RWPE2 (cell line): ENCODE measurements around the gene LITAF.

ENCODE experiments used
- ATAC-seq: fragments of 200-7000 bp; cut with Tn5 transposase; 3 replicates; pipeline ENCODE4 v1.9.1; 2021; ENCODE audit warnings: low read depth
- DNase-seq: peaks from one replicate; pipeline ENCODE4 v3.0.0-alpha.2; 2020; ENCODE audit warnings: low spot score
- H3K27ac ChIP-seq: fragments of 450-650 bp; 2 replicates; pipeline ENCODE4 v1.5.1; 2017; ENCODE audit warnings: mild to moderate bottlenecking; ENCODE audit not compliant: poor library complexity, severe bottlenecking
- H3K27me3 ChIP-seq: fragments of 250-450 bp; sonication (Bioruptor Pico); 2 replicates; pipeline ENCODE4 v1.5.1; 2021; ENCODE audit warnings: mild to moderate bottlenecking, moderate library complexity; ENCODE audit not compliant: insufficient read depth, poor library complexity, severe bottlenecking
- H3K36me3 ChIP-seq: fragments of 250-450 bp; sonication (Bioruptor Pico); 2 replicates; pipeline ENCODE4 v1.5.1; 2020; ENCODE audit warnings: low read depth, mild to moderate bottlenecking, moderate library complexity
- H3K4me1 ChIP-seq: fragments of 250-450 bp; sonication (Bioruptor Pico); 2 replicates; pipeline ENCODE4 v1.5.1; 2021; ENCODE audit warnings: mild to moderate bottlenecking, moderate library complexity; ENCODE audit not compliant: insufficient read depth, poor library complexity, severe bottlenecking
- H3K4me3 ChIP-seq: fragments of 250-450 bp; sonication (Bioruptor Pico); 2 replicates; pipeline ENCODE4 v1.5.1; 2021; ENCODE audit warnings: mild to moderate bottlenecking, moderate library complexity; ENCODE audit not compliant: severe bottlenecking
- H3K9me3 ChIP-seq: fragments of 250-450 bp; sonication (Bioruptor Pico); 2 replicates; pipeline ENCODE4 v1.5.1; 2021; ENCODE audit warnings: mild to moderate bottlenecking, moderate library complexity; ENCODE audit not compliant: severe bottlenecking
- TF ChIP-seq, protein P1 (sequence below): fragments of 450-650 bp; IDR thresholded peaks from one replicate; pipeline ENCODE4 v1.5.1; 2017; ENCODE audit warnings: mild to moderate bottlenecking, moderate library complexity; ENCODE audit not compliant: poor library complexity, severe bottlenecking

The LITAF gene

DNA sequence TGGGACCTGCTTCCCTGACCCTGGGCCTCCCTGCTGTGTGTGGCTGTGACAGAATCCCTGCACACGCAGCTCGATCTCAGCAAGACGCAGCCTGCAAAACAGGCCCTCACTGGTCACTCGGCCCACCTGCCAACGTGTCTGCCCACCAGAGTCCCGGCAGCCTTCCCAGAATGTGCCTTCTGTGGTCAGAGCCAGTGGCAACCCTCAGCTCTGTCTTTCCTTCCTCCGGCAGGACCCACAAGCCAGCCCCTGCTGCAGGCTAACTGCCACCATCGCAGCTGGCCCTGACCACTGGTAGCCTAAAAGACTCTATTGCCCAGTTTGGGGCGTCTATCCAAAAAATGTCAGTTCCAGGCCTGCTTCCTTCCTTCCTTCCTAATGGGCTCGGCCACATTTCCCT is 83.2 kb downstream of the LITAF start:
- DNase-seq (no peak), ATAC-seq (no peak)
- Histone ChIP-seq H3K9me3 (no peaks in the 10 kb centered on the region), H3K27ac (no peak overlapping the region), H3K4me1 (peaks cover 9% of the 10 kb centered on the region), H3K4me3 (no peak overlapping the region), H3K36me3 (no peaks in the 10 kb centered on the region), H3K27me3 (no peaks in the 10 kb centered on the region)
- TF ChIP-seq, protein P1, sequence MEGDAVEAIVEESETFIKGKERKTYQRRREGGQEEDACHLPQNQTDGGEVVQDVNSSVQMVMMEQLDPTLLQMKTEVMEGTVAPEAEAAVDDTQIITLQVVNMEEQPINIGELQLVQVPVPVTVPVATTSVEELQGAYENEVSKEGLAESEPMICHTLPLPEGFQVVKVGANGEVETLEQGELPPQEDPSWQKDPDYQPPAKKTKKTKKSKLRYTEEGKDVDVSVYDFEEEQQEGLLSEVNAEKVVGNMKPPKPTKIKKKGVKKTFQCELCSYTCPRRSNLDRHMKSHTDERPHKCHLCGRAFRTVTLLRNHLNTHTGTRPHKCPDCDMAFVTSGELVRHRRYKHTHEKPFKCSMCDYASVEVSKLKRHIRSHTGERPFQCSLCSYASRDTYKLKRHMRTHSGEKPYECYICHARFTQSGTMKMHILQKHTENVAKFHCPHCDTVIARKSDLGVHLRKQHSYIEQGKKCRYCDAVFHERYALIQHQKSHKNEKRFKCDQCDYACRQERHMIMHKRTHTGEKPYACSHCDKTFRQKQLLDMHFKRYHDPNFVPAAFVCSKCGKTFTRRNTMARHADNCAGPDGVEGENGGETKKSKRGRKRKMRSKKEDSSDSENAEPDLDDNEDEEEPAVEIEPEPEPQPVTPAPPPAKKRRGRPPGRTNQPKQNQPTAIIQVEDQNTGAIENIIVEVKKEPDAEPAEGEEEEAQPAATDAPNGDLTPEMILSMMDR, result no peak

- H3K4me1 ChIP-seq, result peaks cover 20% of the 10 kb centered on the region
- no peaks in the 10 kb centered on the region for H3K27me3 ChIP-seq
- DNase-seq (no peak), ATAC-seq (no peak)
- H3K9me3 ChIP-seq, result no peaks in the 10 kb centered on the region
- H3K36me3 ChIP-seq, result no peaks in the 10 kb centered on the region
- H3K27ac ChIP-seq, result no peak overlapping the region
- TF ChIP-seq, protein P1, result no peak
- H3K4me3 ChIP-seq, result no peak overlapping the region
Measured at GRCh38 chr16:11502239-11502638, 84.5 kb downstream of the LITAF start.

DNA sequence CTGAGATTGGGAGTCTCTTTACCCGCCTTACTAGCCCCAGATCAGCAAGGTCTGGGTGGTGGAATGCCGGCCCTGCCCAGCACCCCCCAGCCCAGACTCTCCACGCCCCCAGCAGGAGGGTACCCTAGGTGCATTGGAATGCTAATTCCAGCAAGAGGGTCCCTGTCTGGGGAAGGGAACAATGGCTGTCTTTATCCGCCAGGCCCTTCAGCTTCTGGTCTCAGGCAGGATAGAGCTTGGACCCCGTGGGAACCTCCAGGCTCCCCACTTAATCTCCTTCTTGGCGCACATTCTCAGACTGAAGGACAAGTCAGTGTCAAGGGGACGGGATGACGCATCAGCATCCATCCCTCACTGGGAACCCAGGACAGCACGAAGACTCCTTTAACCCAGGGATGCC is 85.1 kb downstream of the LITAF start:
- TF ChIP-seq, protein P1, result no peak
- DNase-seq (no peak), ATAC-seq (no peak)
- H3K4me1 ChIP-seq, result peaks cover 26% of the 10 kb centered on the region
- H3K36me3 ChIP-seq, result no peaks in the 10 kb centered on the region
- no peaks in the 10 kb centered on the region for H3K9me3 ChIP-seq
- H3K27ac ChIP-seq, result no peak overlapping the region
- no peak overlapping the region for H3K4me3 ChIP-seq
- no peaks in the 10 kb centered on the region for H3K27me3 ChIP-seq

GRCh38 chr16:11500700-11501346 is 85.9 kb downstream of the LITAF start:
- TF ChIP-seq, protein P1, result no peak
- H3K27me3 ChIP-seq, result no peaks in the 10 kb centered on the region
- H3K36me3 ChIP-seq, result no peaks in the 10 kb centered on the region
- peaks cover 27% of the 10 kb centered on the region for H3K4me1 ChIP-seq
- DNase-seq, result no peak
- no peak overlapping the region for H3K4me3 ChIP-seq
- H3K9me3 ChIP-seq, result no peaks in the 10 kb centered on the region
- ATAC-seq, result no peak
- H3K27ac ChIP-seq, result no peak overlapping the region

DNA sequence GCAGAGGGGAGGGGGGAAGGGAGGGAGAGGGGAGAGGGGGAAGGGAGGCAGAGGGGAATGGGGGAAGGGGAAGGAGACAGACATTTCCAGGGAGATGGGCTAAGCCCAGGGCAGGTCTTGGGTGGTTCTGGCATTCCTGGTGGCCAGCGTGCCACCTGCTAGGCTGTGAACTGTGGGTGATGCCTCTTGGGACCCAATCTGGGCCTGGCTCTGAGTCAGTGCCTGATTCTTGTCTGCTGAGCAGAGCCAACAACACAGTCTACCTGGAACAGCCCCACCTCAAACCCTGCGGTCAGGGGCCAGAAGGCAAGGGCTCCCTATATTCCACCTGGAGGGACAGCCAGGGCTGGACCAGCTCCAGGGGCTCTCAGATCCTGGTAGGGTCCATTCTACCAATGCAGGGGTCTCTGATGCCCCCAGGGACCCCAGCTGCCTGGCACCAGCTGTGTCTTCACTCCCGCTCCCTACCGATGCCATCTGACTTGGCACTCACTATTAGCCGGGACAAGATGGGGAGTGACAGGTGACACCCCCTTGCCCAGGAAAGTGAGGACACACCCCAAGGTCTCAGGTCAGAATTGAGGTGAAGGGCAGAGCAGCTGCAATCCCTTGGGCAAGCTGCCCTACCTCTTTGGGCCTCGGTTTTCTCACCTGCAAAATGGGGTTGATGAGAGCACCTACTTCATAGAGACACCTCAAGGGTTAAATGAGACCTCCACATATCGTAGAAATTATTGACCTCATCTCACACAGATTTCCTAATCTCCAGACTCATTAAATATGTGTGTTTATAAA is 87.2 kb downstream of the LITAF start:
- DNase-seq (no peak), ATAC-seq (peak; percentile 50)
- peaks cover 31% of the 10 kb centered on the region for H3K4me1 ChIP-seq
- H3K36me3 ChIP-seq, result no peaks in the 10 kb centered on the region
- no peaks in the 10 kb centered on the region for H3K9me3 ChIP-seq
- peak overlapping the region; percentile 19 for H3K27ac ChIP-seq
- TF ChIP-seq, protein P1, result no peak
- H3K4me3 ChIP-seq, result no peak overlapping the region
- H3K27me3 ChIP-seq, result no peaks in the 10 kb centered on the region
